Measurements from ENCODE around the gene SH2D4B.

Gene SH2D4B

GRCh38 chr10:80646366-80646765 is 108.7 kb downstream of the SH2D4B start:
- no peak overlapping the region for H3K4me3 ChIP-seq (ENCODE audit: low read length)
- TF ChIP-seq CTCF (conservative IDR thresholded peaks at IDR 0.05; ENCODE audit: low read length): no peak
- no peak for DNase-seq (ENCODE audit: low read depth)

GRCh38 chr10:80647173-80647833 is 109.6 kb downstream of the SH2D4B start:
- DNase-seq (ENCODE audit: low read depth): no peak

GRCh38 chr10:80648106-80648505 is 110.4 kb downstream of the SH2D4B start:
- H3K4me3 ChIP-seq (ENCODE audit: low read length): no peak overlapping the region
- no peak for TF ChIP-seq CTCF (conservative IDR thresholded peaks at IDR 0.05; ENCODE audit: low read length)
- no peak for DNase-seq (ENCODE audit: low read depth)

More at GRCh38 chr10:80647173-80647833, 109.6 kb downstream of the SH2D4B start:
- TF ChIP-seq CTCF (conservative IDR thresholded peaks at IDR 0.05; ENCODE audit: low read length): no peak
- H3K4me3 ChIP-seq (ENCODE audit: low read length): no peak overlapping the region

- TF ChIP-seq CTCF (conservative IDR thresholded peaks at IDR 0.05; ENCODE audit: low read length): no peak
- DNase-seq (ENCODE audit: low read depth): no peak
Measured at GRCh38 chr10:80649183-80649582, 111.5 kb downstream of the SH2D4B start.

GRCh38 chr10:80655898-80656297 is 118.2 kb downstream of the SH2D4B start:
- no peak for DNase-seq (ENCODE audit: low read depth)
- no peak overlapping the region for H3K4me3 ChIP-seq (ENCODE audit: low read length)
- TF ChIP-seq CTCF (conservative IDR thresholded peaks at IDR 0.05; ENCODE audit: low read length): no peak

More at GRCh38 chr10:80649183-80649582, 111.5 kb downstream of the SH2D4B start:
- H3K4me3 ChIP-seq (ENCODE audit: low read length): no peak overlapping the region

GRCh38 chr10:80658068-80658467 is 120.4 kb downstream of the SH2D4B start:
- H3K4me3 ChIP-seq (ENCODE audit: low read length): no peak overlapping the region
- no peak for TF ChIP-seq CTCF (conservative IDR thresholded peaks at IDR 0.05; ENCODE audit: low read length)
- no peak for DNase-seq (ENCODE audit: low read depth)

- no peak for TF ChIP-seq CTCF (conservative IDR thresholded peaks at IDR 0.05; ENCODE audit: low read length)
- DNase-seq (ENCODE audit: low read depth): no peak
- H3K4me3 ChIP-seq (ENCODE audit: low read length): no peak overlapping the region
Measured at GRCh38 chr10:80659289-80659688, 121.6 kb downstream of the SH2D4B start.

Data from AG10803 (cell line).